Thyroid gland (tissue), 4 donors: ENCODE data around the gene CHODL.

ENCODE experiments used
- POLR2A ChIP-seq, 2 donors: fragments of 450-650 bp; IDR thresholded peaks; one replicate each; pipeline ENCODE4 v1.6.1; 2017; ENCODE audit warnings: antibody characterized with exemption in 2 of 2, mild to moderate bottlenecking in 2 of 2, moderate library complexity in 1 of 2
- TF ChIP-seq, protein P1 (sequence below), 6 experiments: fragments of 200-600 bp in 3 of 6; fragments of 450-650 bp in 3 of 6; sonication (generic) in 3 of 6; IDR thresholded peaks; one replicate each; pipeline ENCODE4 v1.5.1; 2016 to 2019; ENCODE audit warnings: antibody characterized with exemption in 6 of 6, mild to moderate bottlenecking in 2 of 6, inconsistent platforms in 1 of 6, moderate library complexity in 1 of 6

DNA sequence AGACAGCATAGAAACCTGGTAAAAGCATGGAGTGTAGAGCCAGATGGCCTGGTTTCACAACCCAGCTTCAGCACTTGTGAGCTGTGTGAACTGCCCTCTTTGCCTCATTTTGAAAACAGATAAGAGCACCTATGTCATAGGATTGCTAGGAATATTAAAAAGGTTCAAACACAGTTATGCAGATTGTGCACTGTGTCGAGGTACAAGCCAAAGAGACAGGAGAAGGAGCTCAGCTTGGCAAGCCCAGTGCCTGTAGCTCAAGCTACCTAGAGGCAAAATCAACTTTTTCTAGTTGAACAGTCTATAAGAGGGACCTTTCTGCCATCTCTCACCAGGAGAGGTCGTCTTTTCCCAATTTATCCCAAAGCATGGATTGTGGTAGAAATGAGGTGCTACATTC, 5.0 kb downstream of the CHODL start:
- TF ChIP-seq, protein P1, sequence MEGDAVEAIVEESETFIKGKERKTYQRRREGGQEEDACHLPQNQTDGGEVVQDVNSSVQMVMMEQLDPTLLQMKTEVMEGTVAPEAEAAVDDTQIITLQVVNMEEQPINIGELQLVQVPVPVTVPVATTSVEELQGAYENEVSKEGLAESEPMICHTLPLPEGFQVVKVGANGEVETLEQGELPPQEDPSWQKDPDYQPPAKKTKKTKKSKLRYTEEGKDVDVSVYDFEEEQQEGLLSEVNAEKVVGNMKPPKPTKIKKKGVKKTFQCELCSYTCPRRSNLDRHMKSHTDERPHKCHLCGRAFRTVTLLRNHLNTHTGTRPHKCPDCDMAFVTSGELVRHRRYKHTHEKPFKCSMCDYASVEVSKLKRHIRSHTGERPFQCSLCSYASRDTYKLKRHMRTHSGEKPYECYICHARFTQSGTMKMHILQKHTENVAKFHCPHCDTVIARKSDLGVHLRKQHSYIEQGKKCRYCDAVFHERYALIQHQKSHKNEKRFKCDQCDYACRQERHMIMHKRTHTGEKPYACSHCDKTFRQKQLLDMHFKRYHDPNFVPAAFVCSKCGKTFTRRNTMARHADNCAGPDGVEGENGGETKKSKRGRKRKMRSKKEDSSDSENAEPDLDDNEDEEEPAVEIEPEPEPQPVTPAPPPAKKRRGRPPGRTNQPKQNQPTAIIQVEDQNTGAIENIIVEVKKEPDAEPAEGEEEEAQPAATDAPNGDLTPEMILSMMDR (IDR thresholded peaks at IDR 0.05): no peak
- TF ChIP-seq POLR2A (IDR thresholded peaks at IDR 0.05): no peak
